ENCODE data around the gene POU6F1.
"Not testable (repeated sequence)": the region's sequence is repeated elsewhere in the genome, so short reads cannot be mapped to it uniquely, and the experiment has no call there.

The POU6F1 gene

DNA sequence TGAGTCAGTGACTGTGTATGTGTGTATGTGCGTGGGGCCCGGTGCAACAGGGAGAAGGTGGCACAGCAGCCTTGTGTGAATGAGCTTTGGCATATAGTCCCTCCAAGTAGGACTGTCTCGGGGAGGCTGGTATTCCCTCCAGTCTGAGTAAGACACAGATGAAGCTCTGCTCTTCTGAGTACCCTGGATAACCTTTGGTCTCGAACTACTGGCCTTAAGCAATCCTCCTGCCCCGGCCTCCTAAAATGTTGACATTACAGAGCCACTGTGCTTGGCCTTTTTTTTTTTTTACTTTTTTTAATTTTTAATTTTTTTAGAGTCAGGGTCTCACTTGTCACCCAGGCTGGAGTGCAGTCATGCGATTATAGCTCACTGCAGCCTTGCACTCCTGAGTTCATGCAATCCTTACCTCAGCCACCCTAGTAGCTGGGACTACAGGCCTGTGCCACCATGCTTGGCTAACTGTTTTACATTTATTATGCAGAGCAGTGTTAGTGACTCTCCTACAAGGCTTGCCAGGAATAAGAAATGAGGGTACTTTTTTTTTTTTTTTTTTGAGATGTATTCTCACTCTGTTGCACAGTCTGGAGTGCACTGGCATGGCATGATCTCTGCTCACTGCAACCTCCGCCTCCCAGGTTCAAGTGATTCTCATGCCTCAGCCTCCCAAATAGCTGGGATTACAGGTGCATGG lies 11.4 kb upstream of the POU6F1 start:
- no peak for DNase-seq (ENCODE audit: extremely low read depth in 1 of 2, low read depth in 1 of 2)

DNA sequence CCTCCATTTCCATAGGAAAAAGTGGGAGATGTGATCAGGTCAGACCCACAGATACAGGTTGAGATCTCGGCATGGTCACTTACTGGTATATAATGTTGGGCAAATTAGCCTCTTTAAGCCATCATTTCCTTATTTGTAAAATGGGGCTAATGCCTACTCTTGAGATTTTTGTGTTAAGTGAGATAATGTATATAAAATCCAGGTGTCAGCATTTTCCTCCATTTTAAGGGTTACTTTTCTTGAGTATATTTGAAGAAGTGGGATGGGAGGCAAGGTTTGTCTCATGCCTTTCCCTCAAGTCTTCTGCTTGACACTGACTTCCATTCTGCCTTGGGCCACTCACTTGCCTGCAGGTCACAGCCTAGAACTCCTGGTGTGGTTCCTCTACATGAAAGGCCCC lies 10.1 kb upstream of the POU6F1 start:
- DNase-seq (ENCODE audit: extremely low read depth in 1 of 2, low read depth in 1 of 2): no peak

DNA sequence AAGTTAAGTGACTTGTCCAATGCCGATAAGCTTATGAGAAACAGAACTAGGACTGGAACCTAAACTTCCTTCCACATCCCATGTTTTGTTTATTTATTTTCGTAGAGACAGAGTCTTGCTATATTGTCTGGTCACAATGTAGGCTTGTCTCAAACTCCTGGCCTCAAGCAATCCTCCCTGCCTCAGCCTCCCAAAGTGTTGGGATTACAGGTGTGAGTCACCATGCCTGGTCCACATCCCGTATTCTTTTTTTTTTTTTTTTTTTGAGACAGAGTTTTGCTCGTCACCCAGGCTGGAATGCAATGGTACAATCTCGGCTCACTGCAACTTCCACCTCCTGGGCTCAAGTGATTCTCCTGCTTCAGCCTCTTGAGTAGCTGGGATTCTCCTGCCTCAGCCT lies 9.2 kb upstream of the POU6F1 start:
- DNase-seq (ENCODE audit: extremely low read depth in 1 of 2, low read depth in 1 of 2): not testable (repeated sequence)

DNA sequence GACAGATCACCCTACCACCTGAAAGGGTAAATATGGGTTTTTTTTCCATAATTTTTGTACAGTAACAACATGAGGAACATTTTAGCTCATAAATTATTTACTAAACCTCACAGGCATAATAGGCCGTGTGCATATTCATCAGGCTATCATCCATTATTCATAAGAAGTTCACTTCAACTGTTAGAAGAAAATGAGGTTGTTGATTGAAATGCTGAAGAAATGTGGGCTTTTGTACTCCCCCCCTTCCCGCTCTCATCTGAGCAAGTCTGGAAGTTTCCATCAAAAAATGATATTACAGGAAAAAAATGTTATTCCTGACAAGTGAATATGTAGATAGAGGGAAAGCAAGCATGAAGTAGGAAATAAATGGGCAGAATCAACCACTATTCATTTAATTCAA lies 7.9 kb upstream of the POU6F1 start:
- no peak for DNase-seq (ENCODE audit: extremely low read depth in 1 of 2, low read depth in 1 of 2)

DNA sequence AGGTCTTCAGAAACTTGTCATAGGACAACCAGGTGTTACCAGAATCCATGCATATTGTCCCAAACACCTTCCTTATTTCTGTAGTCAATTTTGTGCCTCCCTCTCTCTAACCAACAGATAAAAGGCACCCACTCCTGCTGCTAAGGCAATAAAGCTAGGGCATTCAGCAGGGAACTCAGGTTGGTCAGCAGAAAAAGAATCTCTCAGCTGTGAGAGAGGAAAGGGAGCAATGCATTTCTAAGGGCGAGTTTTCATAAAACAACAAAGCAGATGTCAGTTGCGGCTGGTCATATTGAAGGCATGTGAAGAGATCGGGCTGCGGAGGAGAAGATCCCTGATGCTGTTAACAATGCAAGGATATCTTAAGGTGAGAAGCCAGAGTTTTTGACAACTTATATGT lies 7.4 kb upstream of the POU6F1 start:
- no peak for DNase-seq (ENCODE audit: extremely low read depth in 1 of 2, low read depth in 1 of 2)

DNA sequence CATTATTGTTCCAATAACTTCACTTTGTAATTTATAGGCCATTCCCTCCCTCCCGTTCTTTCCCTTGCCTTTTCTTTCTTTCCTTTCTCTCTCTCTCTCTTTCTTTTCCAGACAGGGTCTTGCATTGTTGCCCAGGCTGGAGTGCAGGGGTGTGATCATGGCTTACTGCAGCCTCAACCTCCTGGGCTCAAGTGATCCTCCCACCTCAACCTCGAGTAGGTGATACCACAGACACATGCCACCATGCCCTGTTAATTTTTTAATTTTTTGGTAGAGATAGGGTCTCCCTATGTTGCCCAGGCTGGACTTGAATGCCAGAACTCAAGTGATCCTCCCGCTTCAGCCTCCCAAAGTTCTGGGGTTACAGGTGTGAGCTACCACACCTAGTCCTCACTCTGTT lies 6.8 kb upstream of the POU6F1 start:
- no peak for DNase-seq (ENCODE audit: extremely low read depth in 1 of 2, low read depth in 1 of 2)

DNA sequence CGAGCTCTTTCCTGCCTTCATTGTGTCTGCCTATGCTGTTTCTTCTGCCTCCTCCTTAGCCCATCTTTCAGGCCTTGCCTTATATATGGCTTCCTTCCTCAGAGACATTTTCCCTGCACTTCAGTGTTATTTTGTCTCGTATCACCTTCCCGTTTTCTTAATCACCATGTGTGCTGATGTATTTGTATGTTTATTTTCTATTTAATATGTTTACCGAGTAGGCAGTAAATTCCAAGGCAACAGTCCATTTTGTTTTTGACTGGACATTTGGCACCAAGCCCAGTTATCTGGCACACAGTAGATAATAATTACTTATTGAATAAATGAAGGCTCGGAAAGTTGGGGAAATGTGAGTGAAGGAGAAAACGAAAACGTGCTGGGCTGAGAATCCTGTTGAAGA lies 4.6 kb upstream of the POU6F1 start:
- no peak for DNase-seq (ENCODE audit: extremely low read depth in 1 of 2, low read depth in 1 of 2)

DNA sequence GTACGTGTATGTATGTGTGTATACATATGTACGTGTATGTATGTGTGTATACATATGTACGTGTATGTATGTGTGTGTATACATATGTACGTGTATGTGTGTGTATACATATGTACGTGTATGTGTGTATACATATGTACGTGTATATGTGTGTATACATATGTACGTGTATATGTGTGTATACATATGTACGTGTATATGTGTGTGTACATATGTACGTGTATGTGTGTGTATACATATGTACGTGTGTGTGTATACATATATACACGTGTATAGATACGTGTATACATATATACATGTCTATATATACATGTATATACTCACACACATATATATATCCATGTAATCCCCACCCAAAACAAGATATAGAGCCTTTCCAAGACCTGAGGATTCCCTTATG lies 2.0 kb upstream of the POU6F1 start:
- DNase-seq (ENCODE audit: extremely low read depth in 1 of 2, low read depth in 1 of 2): not testable (repeated sequence)

DNA sequence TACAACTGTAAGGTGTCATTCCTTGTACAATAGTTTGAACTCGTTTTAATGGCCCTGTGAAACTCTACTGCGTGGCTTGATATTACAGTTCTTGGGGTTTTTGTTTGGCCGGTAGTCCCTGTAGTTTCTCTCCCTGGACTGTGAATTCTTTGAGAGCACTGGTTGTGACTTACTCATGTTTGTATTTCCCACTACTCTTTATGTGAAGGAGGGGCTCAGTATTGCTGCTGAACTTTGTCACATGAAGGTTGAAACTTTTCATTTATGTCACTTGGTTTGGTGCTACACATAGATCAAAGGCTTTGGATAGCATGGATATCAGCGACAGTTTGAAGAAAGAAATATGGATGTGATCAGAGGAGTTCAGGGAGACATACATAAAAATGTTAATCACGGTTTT lies 1.5 kb upstream of the POU6F1 start:
- no peak for DNase-seq (ENCODE audit: extremely low read depth in 1 of 2, low read depth in 1 of 2)

DNA sequence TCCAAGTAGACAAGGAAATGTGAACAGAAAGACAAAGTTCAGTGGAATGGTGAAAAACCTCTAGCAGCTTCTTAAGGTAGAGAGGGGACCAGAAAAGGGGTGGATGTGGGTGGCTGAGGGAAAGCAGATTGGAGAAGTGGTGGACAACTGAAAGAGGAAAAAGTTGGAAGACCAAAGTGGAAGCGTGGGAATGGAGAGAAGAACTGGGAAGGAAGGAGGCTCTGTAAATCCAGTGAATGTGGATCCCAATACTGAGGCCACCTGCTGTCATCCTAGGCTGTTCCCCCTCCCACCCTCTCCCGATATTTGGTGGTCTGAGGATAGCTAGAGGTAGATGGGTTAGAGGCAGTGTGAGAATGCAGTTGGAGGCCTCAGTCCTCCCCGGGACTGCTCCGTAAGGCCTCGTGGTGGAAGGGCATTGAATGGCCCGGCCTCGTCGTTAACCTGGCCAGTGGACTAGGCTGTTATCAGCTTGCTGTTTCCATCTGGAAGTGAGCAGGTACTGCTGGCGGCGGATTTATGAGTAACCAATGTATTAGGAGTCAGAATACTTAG lies 822 bp upstream of the POU6F1 start:
- DNase-seq (ENCODE audit: extremely low read depth in 1 of 2, low read depth in 1 of 2): no peak

DNA sequence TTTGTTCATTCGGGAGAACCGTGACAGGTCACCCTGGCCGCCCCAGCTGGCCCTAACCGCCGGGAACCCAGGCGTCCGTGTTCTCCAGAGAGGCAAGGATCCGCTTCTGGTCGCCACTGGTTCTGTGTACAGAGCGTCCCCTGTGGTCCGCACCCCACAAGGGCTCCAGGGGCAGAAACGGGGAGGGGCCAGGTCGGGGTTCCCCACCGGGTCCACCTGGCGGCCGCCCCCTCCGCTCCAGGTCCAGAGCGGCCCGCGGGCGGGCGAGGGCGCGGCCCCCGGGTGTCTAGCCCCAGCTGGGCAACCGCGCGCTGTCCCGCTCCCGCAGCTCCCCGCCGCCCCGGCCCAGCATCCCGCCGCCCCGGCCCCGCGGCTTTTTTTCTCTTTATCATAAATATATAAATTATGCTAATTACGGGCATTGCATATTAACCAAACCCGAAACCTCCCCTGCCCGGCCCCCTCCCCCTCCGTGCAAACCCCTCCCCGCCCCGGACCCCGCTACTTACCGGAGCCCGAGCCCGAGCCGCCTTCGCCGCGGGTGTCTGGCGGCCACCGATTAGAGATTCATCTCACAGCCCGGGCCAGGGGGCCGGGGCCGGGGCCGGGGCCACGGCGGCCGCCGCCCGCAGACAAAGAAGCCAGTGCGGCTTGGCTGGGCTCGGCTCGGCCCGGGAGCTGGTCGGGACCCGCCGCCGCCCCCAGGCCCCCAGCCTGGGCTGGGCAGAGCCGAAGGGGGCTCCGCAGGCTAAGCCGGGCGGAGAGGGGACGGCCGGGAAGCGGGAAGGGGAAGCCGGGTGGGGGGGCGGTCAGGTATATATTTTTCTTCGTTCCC lies 512 bp downstream of the POU6F1 start:
- DNase-seq (ENCODE audit: extremely low read depth in 1 of 2, low read depth in 1 of 2): peak; percentile 9 to 28

DNA sequence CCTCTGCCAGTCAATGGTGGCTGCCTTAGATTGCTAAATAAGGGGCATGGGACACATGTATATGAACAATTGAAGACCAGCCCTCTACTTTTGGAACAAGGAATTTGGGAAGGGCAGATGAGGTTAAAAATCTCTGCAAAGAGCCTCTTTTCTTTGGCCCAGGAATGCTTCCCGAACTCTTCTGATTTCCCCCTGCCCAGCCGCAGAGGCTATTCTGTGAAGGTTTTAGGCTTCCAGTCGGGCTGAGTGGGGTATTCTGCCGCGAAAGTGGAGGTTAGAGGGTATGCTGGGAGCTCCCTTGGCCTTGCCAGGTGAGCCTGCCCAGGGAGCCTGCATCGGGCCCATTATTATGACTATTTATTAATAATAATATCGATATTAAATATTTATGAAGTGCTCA lies 1.2 kb downstream of the POU6F1 start:
- DNase-seq (ENCODE audit: extremely low read depth in 1 of 2, low read depth in 1 of 2): no peak

DNA sequence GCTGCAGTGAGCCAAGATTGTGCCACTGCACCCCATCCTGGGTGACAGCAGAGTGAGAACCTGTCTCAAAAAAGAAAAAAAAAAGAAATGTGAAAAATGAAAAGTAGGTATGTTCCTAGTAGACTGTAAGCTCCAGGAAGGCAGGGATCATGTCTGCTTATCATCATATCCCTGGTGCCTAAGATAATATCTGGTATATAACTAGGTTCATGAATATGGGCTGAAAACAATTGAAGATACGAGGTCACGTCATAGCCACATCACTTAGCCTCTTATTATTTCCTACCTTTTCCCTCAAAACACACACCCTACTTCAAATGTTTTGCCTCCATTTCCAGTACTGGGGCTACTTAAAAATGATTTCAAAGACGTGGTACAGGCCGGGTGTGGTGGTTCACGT lies 3.0 kb downstream of the POU6F1 start:
- no peak for DNase-seq (ENCODE audit: extremely low read depth in 1 of 2, low read depth in 1 of 2)

DNA sequence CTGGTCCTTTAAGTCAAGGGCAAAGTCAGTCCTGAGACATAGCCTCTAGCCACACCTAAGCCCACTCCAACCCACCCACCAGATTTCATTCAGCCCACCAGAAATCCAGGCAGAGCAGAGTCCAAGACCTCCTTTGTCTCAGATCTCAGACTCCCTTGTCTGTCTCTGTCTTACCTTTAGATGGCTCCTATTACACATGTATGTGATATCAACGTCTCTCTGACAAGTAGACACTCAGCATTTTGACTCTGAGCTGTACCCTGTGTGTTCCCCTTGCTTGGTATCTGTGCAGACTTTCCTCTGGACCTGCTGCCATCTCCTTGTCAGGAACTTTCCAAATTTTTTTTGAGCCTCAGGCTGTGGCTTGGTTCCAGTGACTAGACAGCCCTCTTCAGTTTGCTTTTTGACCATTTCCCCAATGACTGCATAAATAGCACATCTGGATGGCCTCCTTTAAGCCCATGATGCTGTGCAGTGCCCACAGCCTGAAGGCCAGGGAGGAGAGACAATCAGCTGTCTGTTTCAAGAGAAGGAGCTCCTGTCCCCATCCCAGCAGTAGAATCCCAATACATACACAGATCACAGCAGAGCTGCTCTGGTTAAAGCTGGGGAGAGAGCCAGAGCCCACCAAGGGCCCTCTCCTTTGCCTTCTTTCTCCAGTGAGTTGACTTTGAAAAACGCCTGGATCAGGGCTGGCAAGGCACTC lies 7.0 kb downstream of the POU6F1 start:
- DNase-seq (ENCODE audit: extremely low read depth in 1 of 2, low read depth in 1 of 2): no peak

DNA sequence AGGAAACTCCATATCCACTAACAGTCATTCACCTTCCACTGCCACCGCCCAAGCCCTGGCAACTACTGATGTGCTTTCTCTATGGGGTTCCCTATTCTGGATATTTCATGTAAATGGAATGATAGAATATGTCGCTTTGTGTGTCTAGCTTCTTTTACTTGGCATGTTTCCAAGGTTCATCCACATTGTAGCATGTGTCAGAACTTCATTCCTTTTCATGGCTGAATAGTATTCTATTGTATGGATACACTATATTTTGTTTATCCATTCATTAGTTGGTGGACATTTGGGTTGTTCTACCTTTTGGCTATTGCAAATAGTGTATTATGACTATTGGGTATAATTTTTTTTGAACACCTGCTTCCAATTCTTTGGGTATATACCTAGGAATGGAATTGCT lies 8.6 kb downstream of the POU6F1 start:
- no peak for DNase-seq (ENCODE audit: extremely low read depth in 1 of 2, low read depth in 1 of 2)

DNA sequence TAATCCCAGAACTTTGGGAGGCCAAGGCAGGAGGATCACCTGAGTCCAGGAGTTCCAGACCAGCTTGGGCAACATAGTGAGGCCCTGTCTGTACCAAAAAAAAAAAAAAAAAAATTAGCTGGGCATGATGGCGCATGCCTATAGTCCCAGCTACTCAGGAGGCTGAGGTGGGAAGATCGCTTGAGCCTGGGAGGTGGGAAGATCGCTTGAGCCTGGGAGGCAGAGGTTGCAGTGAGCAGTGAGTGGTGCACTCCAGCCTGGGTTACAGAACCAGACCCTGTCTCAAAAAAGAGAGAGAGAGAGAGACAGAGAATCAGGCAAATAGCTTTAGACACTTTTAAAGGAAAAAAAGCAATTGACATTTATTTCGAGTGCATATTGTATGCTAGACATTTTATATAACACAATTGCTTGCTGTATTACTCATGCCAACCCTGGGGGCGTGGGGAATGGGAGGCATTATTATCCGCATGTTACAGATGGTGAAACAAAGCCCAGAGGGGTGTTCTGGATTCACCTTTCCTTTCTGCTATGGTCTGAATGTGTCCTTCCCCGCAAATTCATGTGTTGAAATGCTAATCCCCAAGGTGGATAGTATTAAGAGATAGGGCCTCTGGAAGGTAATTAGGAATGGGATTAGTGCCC lies 9.7 kb downstream of the POU6F1 start:
- no peak for DNase-seq (ENCODE audit: extremely low read depth in 1 of 2, low read depth in 1 of 2)

DNA sequence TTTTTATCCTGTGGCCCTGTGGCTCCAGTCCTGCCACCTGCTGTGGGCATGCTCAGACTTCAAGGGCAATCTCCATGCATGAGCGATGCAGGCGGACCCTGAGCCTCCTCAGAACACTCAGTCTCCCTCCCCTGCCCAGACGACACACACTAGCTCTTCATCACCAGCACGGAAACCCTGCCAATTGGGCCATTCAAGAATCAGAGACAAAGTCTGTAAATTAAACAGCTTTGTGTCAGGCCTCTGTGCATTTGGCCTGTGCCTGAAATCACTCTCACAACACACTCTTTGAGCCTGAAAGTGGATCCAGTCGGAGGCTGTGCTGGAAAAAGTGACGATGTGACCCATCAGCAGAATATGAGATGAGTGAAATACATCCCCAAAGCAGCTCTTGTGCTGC lies 12.5 kb downstream of the POU6F1 start:
- no peak for DNase-seq (ENCODE audit: extremely low read depth in 1 of 2, low read depth in 1 of 2)

DNA sequence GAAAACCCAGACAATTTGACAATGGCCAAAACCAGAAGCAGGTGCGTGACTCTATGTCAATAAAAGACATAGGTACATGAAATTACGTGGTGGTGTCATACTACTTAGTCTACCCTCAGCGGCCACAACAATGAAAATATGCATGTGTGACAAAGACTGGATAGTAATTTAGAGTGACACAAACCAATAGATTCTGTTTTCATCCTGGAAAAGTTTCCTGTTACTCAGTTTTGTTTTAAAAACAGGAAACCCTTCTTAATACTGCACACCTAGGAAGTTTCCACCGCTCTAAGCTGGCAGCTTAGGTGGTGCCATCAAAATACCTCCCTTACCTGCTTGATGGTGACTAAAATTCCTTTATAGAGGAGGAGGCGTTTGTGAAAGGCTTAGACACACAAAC lies 15.1 kb downstream of the POU6F1 start:
- DNase-seq (ENCODE audit: extremely low read depth in 1 of 2, low read depth in 1 of 2): no peak

DNA sequence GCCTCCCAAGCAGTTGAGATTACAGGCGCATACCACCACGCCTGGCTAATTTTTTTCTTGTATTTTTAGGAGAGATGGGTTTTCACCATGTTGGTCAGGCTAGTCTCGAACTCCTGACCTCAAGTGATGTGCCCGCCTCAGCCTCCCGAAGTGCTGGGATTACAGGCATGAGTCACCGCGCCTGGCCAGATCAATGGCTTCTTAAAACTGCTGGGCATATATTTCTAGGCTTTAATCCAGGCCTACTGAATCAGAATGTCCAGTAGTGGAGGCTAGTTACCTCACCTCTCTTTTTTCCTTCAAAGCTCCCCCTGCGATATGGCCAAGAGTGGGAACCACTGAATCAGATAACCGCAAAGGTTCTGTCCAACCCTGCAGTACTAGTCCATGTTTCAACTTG lies 17.1 kb downstream of the POU6F1 start:
- no peak for DNase-seq (ENCODE audit: extremely low read depth in 1 of 2, low read depth in 1 of 2)

DNA sequence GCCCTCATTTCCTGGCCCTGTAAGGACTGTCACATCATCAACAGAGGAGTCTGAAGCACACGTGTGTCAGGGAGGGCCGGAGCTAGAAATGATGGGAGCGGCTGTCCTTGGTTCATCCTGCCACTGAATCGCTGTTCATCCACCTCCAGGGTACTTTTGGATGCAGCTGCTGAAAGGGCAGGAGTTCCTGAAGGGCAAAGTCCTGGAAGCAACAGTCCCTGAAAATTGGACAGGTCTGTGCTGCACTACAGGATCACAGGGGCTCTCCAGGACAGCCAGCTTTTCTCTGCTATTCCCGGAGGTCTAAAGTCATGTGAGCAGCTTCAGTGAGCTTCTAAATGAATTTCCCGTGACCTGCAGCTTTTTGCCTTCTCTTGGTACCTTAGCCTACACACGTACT lies 17.7 kb downstream of the POU6F1 start:
- DNase-seq (ENCODE audit: extremely low read depth in 1 of 2, low read depth in 1 of 2): no peak

DNA sequence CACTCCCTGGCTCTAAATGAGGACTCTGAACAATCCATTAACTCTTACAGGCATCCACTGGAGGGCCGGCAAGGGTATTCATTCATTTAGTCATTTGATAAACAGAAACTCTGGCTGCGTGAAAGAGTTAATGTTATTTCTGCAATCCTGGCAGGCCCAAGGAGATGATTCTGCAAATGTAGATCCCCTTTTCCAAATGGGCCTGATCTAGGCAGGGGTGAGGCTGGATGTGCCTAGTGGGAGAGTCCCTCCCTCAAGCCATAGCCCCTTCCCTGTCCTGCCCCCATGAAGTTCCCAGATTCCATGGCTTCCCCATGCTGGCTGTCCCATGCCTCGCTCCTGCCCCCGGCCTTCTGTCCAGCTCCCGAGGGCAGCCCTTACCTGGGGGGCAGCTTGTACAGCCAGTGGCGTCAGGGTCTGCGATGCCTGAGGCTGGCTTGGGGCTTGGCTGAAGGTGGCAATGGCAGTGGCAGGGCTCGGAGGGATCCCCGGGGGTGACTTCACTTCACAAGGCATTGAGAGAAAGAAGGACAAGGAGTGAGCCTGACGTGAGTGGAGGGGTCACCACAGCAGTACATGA lies 18.4 kb downstream of the POU6F1 start:
- no peak for DNase-seq (ENCODE audit: extremely low read depth in 1 of 2, low read depth in 1 of 2)

All from activated CD8-positive, alpha-beta memory T cell treated with anti-CD3 and anti-CD28 coated beads for 1 hour (primary cell).